Dermis microvascular lymphatic vessel endothelial cell (primary cell): ENCODE data around the gene CD38. TPM values are rescaled to one million over a fixed set of nuclear protein-coding genes. Genes with fewer than 3 reads are reported as not detected.
A peak's percentile ranks its signal among the peaks of the same experiment; 100 is the strongest.
"Not testable (repeated sequence)": the region's sequence is repeated elsewhere in the genome, so short reads cannot be mapped to it uniquely, and the experiment has no call there.

Experiments
- DNase-seq, 2 donors: peaks; one replicate each; pipeline versions ENCODE4 v3.0.0 to v3.0.0-alpha.2; 2010; ENCODE audit warnings: low read depth in 2 of 2
- total RNA-seq: library from RNA; depleted of rRNA; stranded (reverse); fragments of >200 nt; gene quantifications from 2 replicates; pipeline ENCODE4 v1.2.1, GENCODE V29; 2014

CD38 gene
- 3.6 and 44.6 TPM in 2 replicates for total RNA-seq

DNA sequence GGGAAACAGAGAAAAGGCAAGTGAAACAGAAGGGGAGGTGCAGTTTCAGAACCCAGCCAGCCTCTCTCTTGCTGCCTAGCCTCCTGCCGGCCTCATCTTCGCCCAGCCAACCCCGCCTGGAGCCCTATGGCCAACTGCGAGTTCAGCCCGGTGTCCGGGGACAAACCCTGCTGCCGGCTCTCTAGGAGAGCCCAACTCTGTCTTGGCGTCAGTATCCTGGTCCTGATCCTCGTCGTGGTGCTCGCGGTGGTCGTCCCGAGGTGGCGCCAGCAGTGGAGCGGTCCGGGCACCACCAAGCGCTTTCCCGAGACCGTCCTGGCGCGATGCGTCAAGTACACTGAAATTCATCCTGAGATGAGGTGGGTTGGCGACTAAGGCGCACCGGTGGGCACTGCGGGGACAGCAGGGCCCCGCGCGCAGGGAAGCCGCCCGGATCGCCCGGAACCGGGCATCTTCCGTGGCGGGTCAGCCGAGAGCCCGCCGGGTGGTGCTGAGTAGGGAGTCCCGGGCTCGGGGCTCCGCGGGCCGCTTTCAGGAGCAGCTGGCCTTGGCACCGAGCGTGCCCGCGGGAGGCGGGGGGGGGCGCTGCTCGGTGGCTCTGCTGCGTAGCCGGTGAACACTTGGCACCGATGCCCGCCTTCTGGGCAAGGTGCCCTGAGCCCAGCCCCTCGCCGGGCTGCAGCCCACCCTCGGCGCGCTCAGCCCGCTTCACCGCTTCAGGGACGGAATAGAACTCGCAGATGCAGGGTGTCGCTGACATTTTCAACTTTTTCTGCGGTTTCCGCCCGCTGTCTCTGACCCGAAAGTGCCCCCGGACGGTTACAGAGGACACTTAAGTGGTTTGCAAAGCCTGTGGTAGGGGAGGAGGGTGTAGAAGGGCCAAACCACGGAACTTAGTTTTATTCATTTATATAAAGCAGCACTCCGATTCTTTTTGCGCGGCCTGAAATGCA, at the start of gene CD38:
Gene CD38, plus strand, starts transcription at position 40 of the 953 bp plus-strand sequence. Its CDS starts 87 bp downstream, at position 127.
- peak in 1 of 2 donors; percentile 21 for DNase-seq

DNA sequence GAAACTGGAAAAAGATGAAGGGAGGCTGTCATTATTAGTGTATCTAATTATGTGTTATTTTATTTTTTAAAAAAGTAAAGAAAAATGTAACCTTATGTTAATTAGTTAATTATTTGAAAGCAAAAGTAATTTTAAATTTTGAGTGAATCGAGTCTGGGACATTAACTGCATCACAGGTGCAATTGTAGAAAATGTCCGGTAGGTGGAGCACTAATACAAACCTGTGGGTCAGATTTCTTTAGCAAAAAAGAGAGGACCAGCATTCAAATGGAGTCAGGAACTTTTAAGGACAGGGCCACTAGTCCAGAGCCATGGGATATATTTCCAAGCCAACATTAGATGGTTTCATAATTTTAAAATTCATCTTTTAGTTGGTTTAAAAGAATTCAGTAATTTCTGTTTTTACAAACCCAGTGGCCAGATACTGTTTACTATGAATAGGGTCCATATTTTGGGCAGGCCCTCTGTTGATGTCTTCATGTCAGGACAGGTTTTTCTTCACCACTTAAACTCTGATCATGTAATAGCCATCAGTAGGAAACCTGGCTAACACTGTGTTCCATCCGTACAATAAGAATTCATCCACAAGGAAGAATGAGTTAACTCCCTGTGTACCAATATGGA, 48.1 kb upstream of the CD38 start:
- peak; percentile 55 to 62 for DNase-seq

DNA sequence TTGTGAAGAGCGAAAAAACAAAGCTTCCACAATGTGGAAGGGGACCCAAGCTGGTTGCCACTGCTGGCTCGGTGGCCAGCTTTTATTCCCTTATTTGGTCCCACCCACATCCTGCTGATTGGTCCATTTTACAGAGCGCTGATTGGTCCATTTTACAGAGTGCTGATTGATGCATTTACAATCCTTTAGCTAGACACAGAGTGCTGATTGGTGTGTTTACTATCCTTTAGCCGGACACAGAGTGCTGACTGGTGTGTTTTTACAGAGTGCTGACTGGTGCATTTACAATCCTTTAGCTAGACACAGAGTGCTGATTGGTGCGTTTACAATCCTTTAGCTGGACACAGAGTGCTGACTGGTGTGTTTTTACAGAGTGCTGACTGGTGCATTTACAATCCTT, 45.1 kb upstream of the CD38 start:
- not testable (repeated sequence) for DNase-seq

DNA sequence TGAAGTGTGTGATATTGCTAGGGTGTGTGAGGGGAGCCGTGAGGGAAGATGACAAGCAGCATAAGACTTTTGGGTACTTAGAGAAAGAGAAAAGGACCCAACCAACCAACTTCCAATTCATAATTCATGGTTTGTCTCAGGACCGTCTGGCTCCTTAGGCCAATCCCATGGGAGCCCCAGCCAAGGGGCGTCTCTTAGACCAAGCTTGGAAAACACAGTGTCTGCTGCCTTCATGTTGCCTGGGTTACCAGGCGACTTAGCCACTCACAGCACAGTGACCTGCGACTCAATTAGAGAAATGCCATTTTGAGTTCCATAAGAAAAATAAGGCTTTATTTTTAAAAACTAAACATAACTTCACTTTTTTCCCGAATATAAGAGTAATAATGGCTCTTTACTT, 42.6 kb upstream of the CD38 start:
- no peak for DNase-seq

DNA sequence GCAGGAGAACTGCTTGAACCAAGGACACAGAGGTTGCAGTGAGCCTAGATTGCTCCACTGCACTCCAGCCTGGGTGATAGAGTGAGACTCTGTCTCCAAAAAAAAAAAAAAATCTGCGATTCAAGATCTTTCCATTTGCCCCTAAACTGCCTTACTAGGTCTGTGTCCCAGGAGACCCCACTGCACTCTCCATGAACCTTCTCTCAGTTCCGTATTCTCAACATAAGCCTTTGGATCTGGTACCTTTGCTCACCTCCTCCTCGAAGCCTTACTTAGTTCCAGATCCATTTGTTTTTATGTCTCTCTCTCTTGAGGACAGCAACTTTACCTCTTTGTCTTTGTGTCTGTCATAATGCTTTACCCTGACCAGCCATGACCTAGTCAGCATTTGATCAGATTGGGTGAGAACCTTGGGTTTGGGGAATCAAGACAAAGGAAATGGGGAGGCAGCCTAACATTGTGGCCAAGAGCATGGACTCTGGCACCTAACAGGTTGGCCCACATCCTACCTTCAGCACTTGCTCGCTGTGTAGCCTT, 41.5 kb upstream of the CD38 start:
- no peak for DNase-seq

DNA sequence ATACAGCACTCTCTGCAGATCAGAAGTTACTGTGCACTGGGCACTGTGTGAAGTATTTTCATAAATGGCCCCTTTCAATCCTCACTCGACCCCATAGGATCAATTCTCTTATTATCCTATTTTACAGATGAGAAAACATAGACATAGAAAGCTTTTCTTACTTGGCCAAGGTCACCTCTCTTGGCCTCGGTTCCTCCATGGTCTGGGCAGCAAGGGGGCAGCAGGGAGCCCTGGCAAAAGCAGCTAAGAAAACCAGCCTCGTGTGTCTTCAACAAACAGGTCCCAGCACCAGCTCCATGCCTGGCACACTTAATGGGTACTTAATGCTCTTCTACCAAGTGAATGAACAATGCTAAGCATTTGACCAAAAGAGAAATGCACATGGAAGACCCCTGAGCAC, 40.9 kb upstream of the CD38 start:
- DNase-seq = no peak

DNA sequence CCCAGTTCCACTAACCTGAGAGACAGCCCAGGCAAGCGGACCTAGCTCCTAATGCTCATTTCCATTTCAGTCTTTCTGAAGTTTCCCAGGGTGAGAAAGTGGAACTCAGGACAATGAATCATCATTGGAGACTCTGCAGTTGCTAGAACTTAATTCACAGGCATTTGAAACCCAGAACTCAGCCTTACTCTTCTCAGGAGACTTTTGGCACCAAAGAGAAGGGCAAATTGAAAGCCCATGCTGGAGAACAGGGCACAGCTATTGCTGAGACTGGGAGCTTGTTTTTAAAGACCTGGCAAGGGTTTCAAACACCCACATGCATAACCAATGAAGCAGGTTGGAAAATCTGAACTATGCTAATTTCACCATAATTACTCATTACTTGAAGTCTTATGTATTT, 39.3 kb upstream of the CD38 start:
- DNase-seq = no peak

DNA sequence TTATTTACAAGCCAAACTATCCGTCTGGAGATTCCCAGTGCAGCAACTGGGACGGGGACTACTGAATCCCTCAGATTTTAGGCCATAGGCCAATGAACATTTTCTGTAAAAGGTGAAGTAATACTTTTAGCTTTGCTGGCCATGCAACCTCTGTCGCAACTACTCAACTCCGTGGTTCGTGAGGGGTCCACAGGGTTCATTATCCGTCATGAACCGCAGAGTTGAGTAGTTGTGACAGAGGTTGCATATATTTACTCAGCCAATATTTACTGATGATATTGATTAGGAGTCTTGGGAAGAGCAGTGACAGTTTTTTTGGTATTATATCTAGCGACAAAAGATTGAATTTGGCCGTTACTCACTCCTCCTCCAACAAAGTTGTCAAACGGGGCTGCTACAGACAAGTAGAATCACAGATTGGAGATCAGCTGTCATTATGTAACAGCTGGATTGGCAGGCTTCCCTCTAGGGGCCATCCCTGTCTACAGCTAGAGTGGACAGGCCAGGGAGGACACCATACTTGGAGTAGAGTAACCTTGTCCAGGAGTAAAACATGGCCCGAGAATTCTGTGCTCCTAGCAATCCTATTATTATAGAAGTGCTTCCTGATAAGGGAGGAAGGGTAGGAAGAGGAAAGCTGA, 37.2 kb upstream of the CD38 start:
- DNase-seq = no peak

DNA sequence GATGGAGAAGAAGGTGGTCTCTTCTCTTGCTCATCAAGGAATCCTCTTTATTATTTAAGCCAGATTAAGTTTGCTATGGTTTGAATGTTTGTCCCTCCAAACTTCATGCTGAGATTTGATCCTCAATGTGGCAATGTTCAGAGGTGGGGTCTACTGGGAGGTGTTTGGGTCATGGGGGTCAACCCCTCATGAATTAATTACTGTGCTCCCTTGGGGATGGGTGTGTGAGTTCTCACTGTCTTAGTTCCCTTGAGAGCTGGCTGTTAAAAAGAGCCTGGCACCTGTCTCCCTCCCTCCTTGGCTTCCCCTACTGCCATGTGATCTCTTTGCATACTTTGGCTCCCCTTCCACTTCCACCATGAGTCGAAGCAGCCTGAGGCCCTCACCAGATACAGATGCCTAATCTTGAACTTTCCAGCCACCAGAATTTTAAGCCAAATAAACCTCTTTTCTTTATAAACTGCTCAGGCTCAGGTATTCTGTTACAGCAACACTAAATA, 36.0 kb upstream of the CD38 start:
- no peak for DNase-seq

DNA sequence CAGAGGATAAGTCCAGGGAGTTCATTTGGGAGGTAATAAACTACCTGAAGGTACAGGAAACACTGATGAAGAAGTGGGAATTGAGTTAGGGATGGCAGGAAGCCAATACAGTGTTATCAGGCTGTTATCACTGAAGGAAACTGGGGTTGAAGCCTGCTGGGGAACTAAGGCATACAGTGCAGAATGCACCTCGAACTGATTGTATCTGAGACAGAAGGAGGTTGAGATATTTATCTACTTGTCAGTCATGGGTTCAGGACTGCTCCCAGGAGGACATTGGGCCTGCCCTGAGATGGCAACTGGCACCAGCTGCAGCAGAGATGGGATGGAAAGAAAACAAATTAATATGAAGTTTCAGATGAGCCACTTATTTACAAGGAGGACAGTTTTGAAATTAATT, 35.5 kb upstream of the CD38 start:
- no peak for DNase-seq

DNA sequence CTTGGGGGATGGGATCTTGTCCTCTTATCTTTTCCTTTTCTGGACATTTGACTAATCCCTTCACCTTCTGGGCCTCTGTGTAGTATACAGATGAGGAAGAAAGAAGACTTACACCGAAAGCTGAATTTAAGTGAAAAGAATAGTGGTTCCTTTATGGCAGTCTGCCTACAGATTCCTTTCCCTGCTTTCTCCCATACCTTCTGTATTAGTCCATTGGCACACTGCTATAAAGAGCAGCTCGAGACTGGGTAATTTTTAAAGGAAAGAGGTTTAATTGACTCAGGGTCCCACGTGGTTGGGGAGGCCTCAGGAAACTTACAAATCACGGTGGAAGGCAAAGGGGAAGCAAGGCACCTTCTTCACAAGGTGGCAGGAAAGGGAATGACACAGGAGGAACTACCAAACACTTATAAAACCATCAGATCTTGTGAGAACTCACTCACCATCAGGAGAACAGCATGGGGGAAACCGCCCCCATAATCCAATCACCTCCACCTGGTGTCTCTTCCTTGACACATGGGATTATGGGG, 34.0 kb upstream of the CD38 start:
- no peak for DNase-seq

DNA sequence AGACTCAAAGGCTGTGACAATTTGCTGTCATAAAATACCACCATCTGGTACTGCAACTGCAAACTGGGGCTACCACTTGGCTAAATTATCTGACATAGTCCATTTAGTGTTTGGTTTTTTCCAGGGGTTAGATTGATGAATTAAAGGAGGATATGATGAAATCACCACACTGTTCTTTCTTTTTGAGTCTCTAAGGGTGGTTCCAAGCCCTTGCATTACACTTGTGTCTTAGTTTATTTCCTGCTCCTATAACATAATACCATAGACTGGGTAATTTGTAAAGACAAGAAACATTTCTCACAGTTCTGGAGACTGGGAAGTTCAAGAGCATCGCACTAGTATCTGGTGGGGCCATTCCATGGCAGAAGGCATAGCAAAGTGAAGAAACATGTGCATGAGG, 32.0 kb upstream of the CD38 start:
- DNase-seq = no peak

DNA sequence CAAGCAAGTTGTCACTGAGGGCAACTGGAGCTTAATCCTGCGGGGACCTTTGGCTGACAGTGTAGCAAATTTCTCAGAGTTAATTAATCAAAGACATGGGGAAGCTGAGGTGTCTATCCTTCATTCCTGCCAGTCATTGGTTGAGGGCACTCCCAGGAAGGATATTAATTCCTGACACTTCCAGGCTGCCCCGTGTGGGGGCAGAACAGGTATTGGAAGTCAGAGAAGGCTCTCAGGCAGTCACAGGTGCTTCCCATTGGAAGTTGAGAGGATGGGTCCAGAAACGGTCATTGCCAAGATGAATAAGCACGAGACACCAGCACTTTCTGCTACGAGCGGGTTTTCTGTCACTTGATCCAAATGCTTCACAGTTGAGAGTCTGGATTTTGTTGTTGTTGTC, 29.1 kb upstream of the CD38 start:
- no peak for DNase-seq

DNA sequence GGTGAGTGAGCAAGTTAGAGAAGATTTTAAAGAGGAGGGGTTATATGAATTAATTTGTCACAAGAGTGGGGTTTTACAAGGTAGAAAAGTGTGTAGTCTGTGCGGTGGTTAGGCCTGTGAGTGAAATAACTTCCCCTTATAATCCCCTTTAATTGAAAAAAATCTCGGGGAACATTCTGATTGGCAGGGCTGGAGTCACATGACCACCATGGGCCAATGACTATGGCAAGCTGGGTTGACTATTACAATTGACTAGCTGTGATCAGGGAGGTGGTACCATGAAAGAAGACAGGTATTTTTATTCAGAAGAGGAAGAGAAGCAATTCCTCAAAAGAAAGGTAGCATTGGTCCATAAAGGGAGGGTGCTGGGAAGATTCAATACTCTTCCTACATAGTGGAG, 27.0 kb upstream of the CD38 start:
- DNase-seq = no peak

DNA sequence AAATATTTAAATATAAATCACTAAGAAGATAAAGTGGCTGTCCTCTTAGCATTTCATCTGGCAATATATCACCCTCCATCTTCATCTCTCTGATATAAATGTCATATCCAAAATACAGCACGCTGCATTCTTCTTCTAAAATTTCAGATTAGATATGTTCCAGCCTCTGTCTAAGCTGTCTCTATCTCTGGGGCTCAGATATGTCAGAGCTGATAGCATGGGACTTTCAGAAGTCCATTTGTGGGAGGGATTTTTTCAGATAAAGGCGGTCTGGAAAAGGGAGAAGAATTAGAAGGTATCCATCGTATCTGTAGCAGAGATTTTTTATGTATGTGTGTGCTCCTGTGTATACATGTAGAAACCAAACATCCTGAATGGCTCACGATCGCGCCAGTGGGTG, 25.0 kb upstream of the CD38 start:
- no peak for DNase-seq

DNA sequence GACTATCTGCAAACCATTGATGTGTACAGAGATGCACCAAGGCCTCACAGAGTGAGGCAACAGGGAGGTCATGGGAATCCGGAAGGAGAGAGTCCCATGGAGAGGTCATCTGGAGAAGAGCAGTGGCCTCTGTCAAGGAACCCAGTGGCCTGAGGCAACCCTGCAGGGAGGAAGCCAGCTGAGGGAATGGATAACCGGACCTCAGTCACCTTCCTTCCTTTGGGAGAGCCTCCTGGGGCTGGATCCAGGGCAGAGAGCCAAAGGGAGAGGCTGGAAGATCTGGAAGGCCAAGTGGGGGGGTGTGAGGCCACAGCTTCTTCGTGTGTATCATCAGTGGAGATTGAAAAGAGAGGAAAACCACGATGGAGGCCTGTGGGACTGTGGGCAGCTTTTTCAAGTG, 24.3 kb upstream of the CD38 start:
- DNase-seq = peak; percentile 97 to 98

DNA sequence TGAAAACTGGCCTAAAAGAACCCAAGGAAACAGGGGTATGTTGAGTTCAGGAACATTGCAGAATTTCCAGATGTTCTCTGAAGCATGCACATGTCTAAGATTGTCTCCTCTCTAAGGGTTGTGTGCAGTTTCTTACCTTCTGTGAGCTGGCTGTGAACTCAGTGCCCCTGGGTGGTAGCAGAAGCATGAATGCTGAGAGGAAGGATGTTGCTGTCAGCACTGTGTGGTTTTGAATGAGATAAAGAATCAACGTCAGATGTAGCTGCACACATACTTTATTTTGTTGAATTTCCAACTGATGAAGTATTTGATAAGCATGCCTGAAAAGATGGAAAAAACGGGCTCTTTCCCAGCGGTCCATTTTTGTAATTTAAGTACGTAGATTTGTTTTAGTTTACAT, 23.8 kb upstream of the CD38 start:
- peak; percentile 92 to 94 for DNase-seq

DNA sequence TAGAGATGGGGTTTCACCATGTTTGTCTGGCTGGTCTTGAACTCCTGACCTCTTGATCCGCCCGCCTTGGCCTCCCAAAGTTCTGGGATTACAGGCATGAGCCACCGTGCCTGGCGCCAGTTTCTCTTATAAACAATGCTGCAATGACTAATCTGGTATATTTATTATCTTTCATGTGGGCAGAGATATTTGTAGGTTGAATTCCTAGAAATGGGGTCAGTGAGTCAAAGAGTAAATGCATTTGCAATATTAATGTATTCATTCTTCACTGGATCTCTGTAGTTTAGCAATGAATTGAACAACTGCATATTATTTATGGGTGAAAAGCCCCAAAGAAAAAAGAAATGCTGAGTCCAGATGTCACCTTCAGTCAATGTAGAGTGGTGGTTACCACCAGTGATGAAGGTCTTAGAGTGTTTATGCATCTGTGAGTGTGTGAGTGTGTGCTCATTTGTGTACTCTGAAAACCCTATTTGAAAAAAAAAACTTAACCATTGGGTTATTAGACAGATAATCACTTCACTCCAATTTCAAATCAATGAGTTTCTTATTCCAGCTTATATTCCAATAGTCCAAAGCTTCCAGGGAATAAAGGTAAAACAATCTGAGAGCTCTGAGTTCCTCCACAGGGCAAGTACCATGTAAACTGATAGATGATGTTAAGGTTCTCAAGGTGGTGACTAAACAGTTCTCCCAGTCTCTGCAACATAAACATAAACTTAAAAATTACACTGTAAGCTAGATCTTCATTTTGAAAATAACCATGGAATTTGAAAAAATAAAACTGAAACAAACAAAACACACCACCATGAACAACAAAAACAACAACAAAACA, 22.6 kb upstream of the CD38 start:
- DNase-seq = peak; percentile 46 to 79

DNA sequence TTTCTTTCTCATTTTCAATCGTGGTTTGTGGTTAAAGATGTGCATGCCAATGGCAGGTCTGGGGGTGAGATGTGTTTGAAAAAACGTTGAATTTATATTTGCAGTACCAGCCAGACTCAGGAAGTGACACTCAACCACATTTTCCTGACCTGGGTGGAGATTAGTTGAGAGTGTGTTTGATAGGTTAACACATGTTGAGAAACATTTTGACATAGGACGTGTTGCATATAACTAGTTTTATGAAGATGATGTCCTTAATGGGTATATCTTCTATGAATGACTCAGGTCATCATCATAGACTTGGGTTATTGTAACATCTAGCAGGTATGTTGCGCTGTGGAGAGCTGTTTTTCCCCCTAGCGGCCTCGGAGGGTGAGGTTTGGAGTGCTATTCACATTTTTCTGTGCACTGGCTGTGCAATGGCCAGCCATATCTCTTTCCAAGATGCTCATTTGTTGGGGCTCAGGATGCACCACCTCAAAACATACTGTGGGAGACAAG, 21.7 kb upstream of the CD38 start:
- peak in 1 of 2 donors; percentile 52 for DNase-seq

DNA sequence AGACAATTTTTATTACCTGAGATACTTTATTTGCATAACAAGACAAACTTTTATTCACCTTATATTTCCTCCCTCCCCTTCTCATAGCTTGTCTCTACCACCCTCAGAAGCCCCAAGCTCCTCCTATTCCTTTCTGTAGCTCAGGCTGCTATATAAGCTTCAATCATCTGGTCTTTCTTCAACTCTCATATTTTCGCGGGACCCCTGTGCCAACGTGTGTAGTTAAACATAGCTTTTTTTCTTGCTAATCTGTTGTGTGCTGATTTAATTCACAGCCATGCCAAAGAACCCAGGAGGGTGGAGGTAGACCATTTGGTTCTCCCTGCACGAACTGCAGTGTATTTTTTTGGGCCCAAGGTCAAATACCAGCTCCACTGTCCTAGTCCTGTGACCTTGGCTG, 21.1 kb upstream of the CD38 start:
- no peak for DNase-seq

DNA sequence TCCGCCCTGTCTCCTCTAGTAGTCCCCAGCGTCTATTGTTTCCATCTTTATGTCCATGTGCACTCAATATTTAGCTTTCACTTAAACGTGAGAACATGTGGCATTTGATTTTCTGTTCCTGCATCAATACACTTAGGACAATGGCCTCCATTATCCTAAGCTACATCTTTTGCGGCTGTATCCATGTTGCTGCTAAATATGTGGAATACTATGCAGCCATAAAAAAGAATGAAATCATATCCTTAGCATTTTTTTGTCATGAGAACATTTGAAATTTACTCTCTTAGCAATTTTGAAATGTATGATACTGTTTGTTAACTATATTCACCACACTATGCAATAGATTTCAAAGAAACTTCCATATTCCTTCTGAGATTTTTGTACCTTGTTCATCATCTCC, 19.8 kb upstream of the CD38 start:
- no peak for DNase-seq
